ENCODE results near the gene GANAB.
"Not testable (repeated sequence)": the region's sequence is repeated elsewhere in the genome, so short reads cannot be mapped to it uniquely, and the experiment has no call there.

DNA sequence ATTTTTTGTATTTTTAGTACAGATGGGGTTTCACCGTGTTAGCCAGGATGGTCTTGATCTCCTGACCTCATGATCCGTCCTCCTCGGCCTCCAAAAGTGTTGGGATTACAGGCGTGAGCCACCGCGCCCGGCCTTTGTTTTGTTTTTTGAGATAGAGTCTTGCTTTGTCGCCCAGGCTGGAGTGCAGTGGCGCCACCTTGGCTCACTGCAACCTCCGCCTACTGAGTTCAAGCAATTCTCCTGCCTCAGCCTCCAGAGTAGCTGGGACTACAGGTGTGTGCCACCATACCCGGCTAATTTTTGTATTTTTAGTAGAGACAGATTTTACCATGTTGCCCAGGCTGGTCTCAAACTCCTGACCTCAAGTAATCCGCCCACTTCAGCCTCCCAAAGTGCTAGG lies 3.9 kb upstream of the GANAB start:
- TF ChIP-seq CTCF (IDR thresholded peaks at IDR 0.05; ENCODE audit: poor library complexity); EZH2 (IDR thresholded peaks at IDR 0.05; ENCODE audit: borderline replicate concordance); EZH2phosphoT487 (IDR thresholded peaks at IDR 0.05; ENCODE audit: low read depth, severe bottlenecking, unreplicated experiment): not testable (repeated sequence)

Measured in hepatocyte (in vitro differentiated cells).